Ovary (tissue), 9 donors: ENCODE results near the gene ZHX3. TPM values are rescaled to one million over a fixed set of nuclear protein-coding genes. Genes with fewer than 3 reads are reported as not detected.

Experiments
- DNase-seq, 5 donors: peaks; one replicate each; pipeline ENCODE4 v3.0.0-alpha.2; 2019 to 2020
- H3K27ac ChIP-seq, 2 donors: fragments of 200-600 bp; one replicate each; pipeline versions ENCODE4 v1.5.1 to v1.8.0; 2019 to 2022
- H3K27me3 ChIP-seq: fragments of 200-600 bp; one replicate; pipeline ENCODE4 v1.8.0; 2022
- H3K36me3 ChIP-seq: fragments of 200-600 bp; sonication (generic); one replicate; pipeline ENCODE4 v1.5.1; 2019
- H3K4me1 ChIP-seq: one replicate; pipeline ENCODE4 v1.8.1; 2013; ENCODE audit warnings: mild to moderate bottlenecking, moderate library complexity; ENCODE audit not compliant: insufficient read depth
- H3K4me3 ChIP-seq: fragments of 200-600 bp; sonication (generic); one replicate; pipeline ENCODE4 v1.5.1; 2017
- H3K9me3 ChIP-seq, 2 donors: fragments of 200-600 bp in 1 of 2; sonication (generic) in 1 of 2; one replicate each; pipeline versions ENCODE4 v1.5.1 to v1.8.1; 2013 to 2019; ENCODE audit warnings: mild to moderate bottlenecking in 1 of 2, moderate library complexity in 1 of 2
- CTCF ChIP-seq, 3 donors: fragments of 450-650 bp in 2 of 3; fragments of 200-600 bp in 1 of 3; IDR thresholded peaks; one replicate each; pipeline versions ENCODE4 v1.5.1 to v1.8.0; 2016 to 2022; ENCODE audit warnings: antibody characterized with exemption in 3 of 3, mild to moderate bottlenecking in 1 of 3
- EP300 ChIP-seq: sonication (generic); formaldehyde crosslinking; IDR thresholded peaks from one replicate; pipeline ENCODE4 v1.6.1; 2017; ENCODE audit warnings: antibody characterized with exemption
- POLR2A ChIP-seq: fragments of 450-650 bp; IDR thresholded peaks from one replicate; pipeline ENCODE4 v1.6.1; 2017; ENCODE audit warnings: antibody characterized with exemption, mild to moderate bottlenecking, moderate library complexity
- WGBS, 3 donors: extraction: QIAGEN DNeasy Blood & Tissue Kit in 1 of 3; methylation state at CpG; one replicate each; pipeline versions ENCODE4 v1.1.5 to v1.1.7; 2013 to 2017; 5-methylcytosine and 5-hydroxymethylcytosine counted together
- intact Hi-C, 4 donors: fragments of 100-400 bp; cut with DNase I; formaldehyde crosslinking; loops; one replicate each; pipeline versions ENCODE4 v1.11.0 to v1.15.1; 2022 to 2023
- polyA plus RNA-seq, 2 donors: library from polyadenylated mRNA; stranded (reverse); fragments of 200-250 nt in 1 of 2; fragments of 350-450 nt in 1 of 2; fragmentation: Illumina TruSeq in 1 of 2; extraction: RNeasy Lipid Tissue Mini Kit (QIAGEN cat#74804) in 1 of 2; gene quantifications; one replicate each; pipeline ENCODE4 v1.2.3, GENCODE V29; 2013 to 2014
- total RNA-seq, 7 donors: library from RNA; depleted of rRNA in 2 of 7; stranded (reverse); fragments of >200 nt in 2 of 7; fragmentation: NEBNext Ultra II Directional in 3 of 7; extraction: Animal tissue kit (Norgen Biotek cat#: 25700) in 3 of 7; gene quantifications; one replicate each; pipeline versions ENCODE4 v1.1.0 to v1.2.4, GENCODE V29; 2016 to 2023
- donor health status: DM: no; HTN: no; CAD: no; lungs with moderate emphysema.
- donor health status: DM: no; HTN: no; CAD: no.
- donor health status: Bipolar disorder and iron deficiency.
- donor health status: DM: yes; HTN: yes; CAD: no.
- donor health status: DM: no; HTN: no; CAD: no.
- donor health status: DM: yes; HTN: yes; CAD: no.

Gene ZHX3
- total and polyA plus RNA-seq, 9 donors: 17.5 to 72.0 (median 39.6) TPM

GRCh38 chr20:41214202-41214601, 103.3 kb downstream of the ZHX3 start:
- 95 to 98% (median 97%) methylated on average over 3 of the region's 3 CpGs for WGBS, 3 donors
- intact Hi-C loops: no loop called here
- Histone ChIP-seq H3K4me3 (no peak overlapping the region), H3K27ac (no peak overlapping the region), H3K27me3 (no peaks in the 10 kb centered on the region), H3K36me3 (no peaks in the 10 kb centered on the region), H3K4me1 (peaks cover 6% of the 10 kb centered on the region), H3K9me3 (no peaks in the 10 kb centered on the region)
- no peak for TF ChIP-seq EP300
- no peak for TF ChIP-seq CTCF (IDR thresholded peaks at IDR 0.05)
- no peak for TF ChIP-seq POLR2A
- no peak for DNase-seq

- Histone ChIP-seq H3K36me3 (no peaks in the 10 kb centered on the region), H3K27me3 (no peaks in the 10 kb centered on the region), H3K27ac (no peak overlapping the region), H3K9me3 (no peaks in the 10 kb centered on the region), H3K4me1 (peaks cover 6% of the 10 kb centered on the region), H3K4me3 (no peak overlapping the region)
- TF ChIP-seq POLR2A: no peak
- TF ChIP-seq EP300: no peak
- no peak for TF ChIP-seq CTCF (IDR thresholded peaks at IDR 0.05)
- WGBS, 3 donors: 27 to 47% (median 45%) methylated on average over 1 of the region's 1 CpG
- no peak for DNase-seq
- intact Hi-C loops: no loop called here
These were observed 104.2 kb downstream of the ZHX3 start for GRCh38 chr20:41213150-41213820.

GRCh38 chr20:41205313-41205712, 112.2 kb downstream of the ZHX3 start:
- Histone ChIP-seq H3K4me1 (no peaks in the 10 kb centered on the region), H3K4me3 (no peak overlapping the region), H3K27ac (no peak overlapping the region), H3K9me3 (no peaks in the 10 kb centered on the region), H3K27me3 (no peaks in the 10 kb centered on the region), H3K36me3 (no peaks in the 10 kb centered on the region)
- intact Hi-C loops: no loop called here
- WGBS, 3 donors: 91 to 94% (median 92%) methylated on average over 11 of the region's 11 CpGs
- no peak for DNase-seq
- TF ChIP-seq POLR2A (no peak), EP300 (no peak), CTCF (IDR thresholded peaks at IDR 0.05) (no peak)

GRCh38 chr20:41204304-41205265, 112.9 kb downstream of the ZHX3 start:
- Histone ChIP-seq H3K36me3 (no peaks in the 10 kb centered on the region), H3K4me1 (no peaks in the 10 kb centered on the region), H3K27me3 (no peaks in the 10 kb centered on the region), H3K9me3 (no peaks in the 10 kb centered on the region), H3K27ac (no peak overlapping the region), H3K4me3 (no peak overlapping the region)
- 94 to 97% (median 96%) methylated on average over 8 of the region's 8 CpGs for WGBS, 3 donors
- DNase-seq: no peak
- intact Hi-C loops: no loop called here
- TF ChIP-seq EP300: no peak
